Thyroid gland (tissue), 4 donors: ENCODE measurements around the gene TAS2R39.

Source experiments
- POLR2A ChIP-seq, 2 donors: fragments of 450-650 bp; IDR thresholded peaks; one replicate each; pipeline ENCODE4 v1.6.1; 2017; ENCODE audit warnings: antibody characterized with exemption in 2 of 2, mild to moderate bottlenecking in 2 of 2, moderate library complexity in 1 of 2
- TF ChIP-seq, protein P1 (sequence below), 6 experiments: fragments of 200-600 bp in 3 of 6; fragments of 450-650 bp in 3 of 6; sonication (generic) in 3 of 6; IDR thresholded peaks; one replicate each; pipeline ENCODE4 v1.5.1; 2016 to 2019; ENCODE audit warnings: antibody characterized with exemption in 6 of 6, mild to moderate bottlenecking in 2 of 6, inconsistent platforms in 1 of 6, moderate library complexity in 1 of 6

DNA sequence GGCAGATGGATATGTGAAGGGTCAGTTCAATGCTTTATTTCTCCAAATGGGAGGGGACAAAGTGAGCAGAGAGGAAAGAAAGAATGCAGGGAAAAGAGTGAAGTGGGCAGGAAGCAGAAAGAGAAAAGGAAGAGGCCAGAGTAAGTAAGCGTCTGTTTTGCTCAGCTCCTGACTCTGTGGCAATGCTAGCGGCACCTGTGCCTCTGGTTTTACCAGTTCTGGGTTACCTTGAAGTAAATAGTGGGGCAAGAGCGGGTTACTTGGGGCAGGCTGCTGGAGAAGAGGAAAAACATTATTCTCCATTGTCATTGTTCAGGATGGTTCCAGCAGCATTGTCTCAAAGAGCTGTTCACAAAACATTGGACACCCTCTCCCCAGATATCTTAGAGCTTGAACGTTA, 40.6 kb downstream of the TAS2R39 start:
- TF ChIP-seq, protein P1, sequence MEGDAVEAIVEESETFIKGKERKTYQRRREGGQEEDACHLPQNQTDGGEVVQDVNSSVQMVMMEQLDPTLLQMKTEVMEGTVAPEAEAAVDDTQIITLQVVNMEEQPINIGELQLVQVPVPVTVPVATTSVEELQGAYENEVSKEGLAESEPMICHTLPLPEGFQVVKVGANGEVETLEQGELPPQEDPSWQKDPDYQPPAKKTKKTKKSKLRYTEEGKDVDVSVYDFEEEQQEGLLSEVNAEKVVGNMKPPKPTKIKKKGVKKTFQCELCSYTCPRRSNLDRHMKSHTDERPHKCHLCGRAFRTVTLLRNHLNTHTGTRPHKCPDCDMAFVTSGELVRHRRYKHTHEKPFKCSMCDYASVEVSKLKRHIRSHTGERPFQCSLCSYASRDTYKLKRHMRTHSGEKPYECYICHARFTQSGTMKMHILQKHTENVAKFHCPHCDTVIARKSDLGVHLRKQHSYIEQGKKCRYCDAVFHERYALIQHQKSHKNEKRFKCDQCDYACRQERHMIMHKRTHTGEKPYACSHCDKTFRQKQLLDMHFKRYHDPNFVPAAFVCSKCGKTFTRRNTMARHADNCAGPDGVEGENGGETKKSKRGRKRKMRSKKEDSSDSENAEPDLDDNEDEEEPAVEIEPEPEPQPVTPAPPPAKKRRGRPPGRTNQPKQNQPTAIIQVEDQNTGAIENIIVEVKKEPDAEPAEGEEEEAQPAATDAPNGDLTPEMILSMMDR (IDR thresholded peaks at IDR 0.05) = no peak
- no peak for TF ChIP-seq POLR2A (IDR thresholded peaks at IDR 0.05)
